Ectodermal cell (in vitro differentiated cells): ENCODE data around the gene AKAP6.

Experiments used
- H3K27ac ChIP-seq: 2 replicates; pipeline ENCODE4 v1.7.0; 2013; ENCODE audit warnings: mild to moderate bottlenecking, low read depth, low read length; ENCODE audit not compliant: insufficient read depth, poor library complexity, severe bottlenecking
- H3K27me3 ChIP-seq: 2 replicates; pipeline ENCODE4 v1.7.0; 2013; ENCODE audit warnings: mild to moderate bottlenecking, low read length; ENCODE audit not compliant: insufficient read depth, control insufficient read depth, poor library complexity, severe bottlenecking
- H3K36me3 ChIP-seq: one replicate; pipeline ENCODE4 v1.7.0; 2013; ENCODE audit warnings: low read length; ENCODE audit not compliant: control insufficient read depth, insufficient read depth
- H3K4me1 ChIP-seq: one replicate; pipeline ENCODE4 v1.7.0; 2013; ENCODE audit warnings: low read length; ENCODE audit not compliant: control insufficient read depth, insufficient read depth
- H3K4me3 ChIP-seq: 2 replicates; pipeline ENCODE4 v1.7.0; 2013; ENCODE audit warnings: low read depth, low read length, control low read depth; ENCODE audit not compliant: insufficient read depth
- H3K9me3 ChIP-seq: 2 replicates; pipeline ENCODE4 v1.7.0; 2013; ENCODE audit warnings: mild to moderate bottlenecking, low read length, moderate library complexity; ENCODE audit not compliant: control insufficient read depth
- WGBS, 2 experiments: methylation state at CpG; one replicate each; pipeline ENCODE4 v1.1.7; 2013; ENCODE audit warnings: missing lambda C conversion rate in 2 of 2; 5-methylcytosine and 5-hydroxymethylcytosine counted together

AKAP6 gene

GRCh38 chr14:32350020-32350419 is 20.9 kb downstream of the AKAP6 start:
- WGBS, 2 experiments: 89 to 100% methylated on average over 1 of the region's 1 CpG
- H3K4me1 ChIP-seq: no peaks in the 10 kb centered on the region
- H3K9me3 ChIP-seq: no peaks in the 10 kb centered on the region
- H3K27me3 ChIP-seq: no peaks in the 10 kb centered on the region
- H3K36me3 ChIP-seq: no peaks in the 10 kb centered on the region
- H3K4me3 ChIP-seq: no peak overlapping the region
- H3K27ac ChIP-seq: no peak overlapping the region

DNA sequence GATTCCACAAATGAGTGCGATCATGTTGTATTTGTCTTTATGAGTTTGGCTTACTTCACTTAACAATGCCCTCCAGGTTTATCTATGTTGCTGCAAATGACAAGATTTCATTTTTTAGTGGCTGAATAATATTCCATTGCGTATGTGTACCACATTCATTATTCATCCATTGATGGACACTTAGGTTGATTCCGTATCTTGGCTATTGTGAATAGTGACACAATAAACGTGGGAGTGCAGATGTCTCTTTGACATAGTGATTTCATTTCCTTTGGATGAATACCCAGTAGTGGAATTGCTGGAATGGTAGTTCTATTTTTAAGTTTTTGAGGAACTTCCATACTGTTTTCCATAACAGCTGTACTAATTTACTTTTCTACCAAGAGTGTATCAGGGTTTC is 23.5 kb downstream of the AKAP6 start:
- Histone ChIP-seq H3K27me3 (no peaks in the 10 kb centered on the region), H3K27ac (no peak overlapping the region), H3K4me3 (no peak overlapping the region), H3K9me3 (no peaks in the 10 kb centered on the region), H3K36me3 (no peaks in the 10 kb centered on the region), H3K4me1 (no peaks in the 10 kb centered on the region)
- 93% methylated on average over 4 of the region's 4 CpGs for WGBS, 2 experiments

GRCh38 chr14:32354716-32355115 is 25.6 kb downstream of the AKAP6 start:
- WGBS, 2 experiments: 87% methylated on average over 3 of the region's 3 CpGs

GRCh38 chr14:32358781-32359180 is 29.7 kb downstream of the AKAP6 start:
- WGBS, 2 experiments: 44 to 54% methylated on average over 3 of the region's 3 CpGs
- Histone ChIP-seq H3K4me3 (no peak overlapping the region), H3K27ac (no peak overlapping the region), H3K4me1 (peaks cover 7% of the 10 kb centered on the region), H3K36me3 (no peaks in the 10 kb centered on the region), H3K9me3 (no peaks in the 10 kb centered on the region), H3K27me3 (no peaks in the 10 kb centered on the region)

More at GRCh38 chr14:32354716-32355115, 25.6 kb downstream of the AKAP6 start:
- H3K27ac ChIP-seq: no peak overlapping the region
- H3K27me3 ChIP-seq: no peaks in the 10 kb centered on the region
- no peaks in the 10 kb centered on the region for H3K4me1 ChIP-seq
- H3K9me3 ChIP-seq: no peaks in the 10 kb centered on the region
- no peaks in the 10 kb centered on the region for H3K36me3 ChIP-seq
- H3K4me3 ChIP-seq: no peak overlapping the region

DNA sequence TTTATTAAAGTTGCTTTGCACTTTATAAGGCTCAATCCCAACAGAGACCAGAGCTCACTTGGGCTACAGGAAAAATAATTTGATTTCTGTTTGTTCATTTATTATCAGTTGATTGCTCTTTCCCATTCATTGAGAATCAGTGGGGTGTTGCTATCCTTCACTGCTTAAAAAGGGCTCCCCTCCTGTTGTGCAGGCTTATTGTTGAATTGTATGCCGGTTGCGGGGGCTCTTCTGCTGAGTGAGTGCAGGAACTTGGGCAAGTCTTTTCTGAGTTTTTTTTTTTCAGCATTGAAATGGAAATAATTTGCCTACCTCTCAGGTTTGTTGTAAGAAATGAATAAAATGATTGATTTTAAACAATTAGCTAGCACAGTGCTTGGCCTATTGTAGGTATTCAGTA is 32.6 kb downstream of the AKAP6 start:
- peaks cover 20% of the 10 kb centered on the region for H3K4me1 ChIP-seq
- no peak overlapping the region for H3K4me3 ChIP-seq
- no peaks in the 10 kb centered on the region for H3K36me3 ChIP-seq
- H3K27me3 ChIP-seq: no peaks in the 10 kb centered on the region
- 33 to 50% methylated on average over 2 of the region's 2 CpGs for WGBS, 2 experiments
- no peaks in the 10 kb centered on the region for H3K9me3 ChIP-seq
- H3K27ac ChIP-seq: no peak overlapping the region

GRCh38 chr14:32363761-32364160 is 34.7 kb downstream of the AKAP6 start:
- Histone ChIP-seq H3K36me3 (no peaks in the 10 kb centered on the region), H3K27ac (no peak overlapping the region), H3K4me3 (no peak overlapping the region), H3K4me1 (peaks cover 28% of the 10 kb centered on the region), H3K9me3 (no peaks in the 10 kb centered on the region), H3K27me3 (no peaks in the 10 kb centered on the region)
- WGBS, 2 experiments: 91 to 95% methylated on average over 4 of the region's 4 CpGs

GRCh38 chr14:32364941-32365340 is 35.8 kb downstream of the AKAP6 start:
- Histone ChIP-seq H3K27ac (no peak overlapping the region), H3K4me1 (peaks cover 28% of the 10 kb centered on the region), H3K9me3 (no peaks in the 10 kb centered on the region), H3K27me3 (no peaks in the 10 kb centered on the region), H3K36me3 (no peaks in the 10 kb centered on the region), H3K4me3 (no peak overlapping the region)
- 95% methylated on average over 1 of the region's 1 CpG for WGBS, 2 experiments

- no peaks in the 10 kb centered on the region for H3K27me3 ChIP-seq
- no peak overlapping the region for H3K27ac ChIP-seq
- no peak overlapping the region for H3K4me3 ChIP-seq
- no peaks in the 10 kb centered on the region for H3K9me3 ChIP-seq
- peaks cover 28% of the 10 kb centered on the region for H3K4me1 ChIP-seq
- H3K36me3 ChIP-seq: no peaks in the 10 kb centered on the region
Observed at GRCh38 chr14:32366256-32366879, 37.3 kb downstream of the AKAP6 start.

GRCh38 chr14:32366986-32367385 is 37.9 kb downstream of the AKAP6 start:
- Histone ChIP-seq H3K4me3 (no peak overlapping the region), H3K27ac (no peak overlapping the region), H3K4me1 (peaks cover 24% of the 10 kb centered on the region), H3K27me3 (no peaks in the 10 kb centered on the region), H3K36me3 (no peaks in the 10 kb centered on the region), H3K9me3 (no peaks in the 10 kb centered on the region)
- 28 to 35% methylated on average over 4 of the region's 4 CpGs for WGBS, 2 experiments

DNA sequence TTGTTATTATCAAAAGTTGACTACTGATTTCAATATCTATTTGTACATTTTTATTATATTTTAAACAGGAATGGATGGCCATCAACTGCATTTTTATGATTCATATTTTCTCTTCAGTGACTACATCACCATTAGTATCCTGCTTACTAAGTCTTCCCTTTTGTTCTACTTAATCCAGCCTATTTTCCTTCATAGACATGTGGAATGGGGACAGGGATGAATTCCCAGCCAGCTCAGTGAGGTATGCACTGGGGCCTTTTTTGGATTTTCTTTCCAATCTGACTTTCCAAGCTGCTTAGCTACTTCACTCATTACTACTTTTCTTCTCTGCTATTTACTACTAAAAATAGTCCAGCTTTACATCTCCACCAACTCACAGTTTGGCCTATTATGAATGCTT is 38.4 kb downstream of the AKAP6 start:
- Histone ChIP-seq H3K9me3 (no peaks in the 10 kb centered on the region), H3K36me3 (no peaks in the 10 kb centered on the region), H3K27me3 (no peaks in the 10 kb centered on the region), H3K4me3 (no peak overlapping the region), H3K27ac (no peak overlapping the region), H3K4me1 (peaks cover 21% of the 10 kb centered on the region)

- peaks cover 21% of the 10 kb centered on the region for H3K4me1 ChIP-seq
Observed at GRCh38 chr14:32368107-32368506, 39.0 kb downstream of the AKAP6 start.

More at GRCh38 chr14:32368107-32368506, 39.0 kb downstream of the AKAP6 start:
- H3K27me3 ChIP-seq: no peaks in the 10 kb centered on the region
- H3K27ac ChIP-seq: no peak overlapping the region
- H3K9me3 ChIP-seq: no peaks in the 10 kb centered on the region
- no peak overlapping the region for H3K4me3 ChIP-seq
- H3K36me3 ChIP-seq: no peaks in the 10 kb centered on the region
- WGBS, 2 experiments: 91 to 99% methylated on average over 3 of the region's 3 CpGs
